OCI-LY3 (cell line): ENCODE data around the gene AHRR.

Experiments used
- H2AFZ ChIP-seq: fragments of 200-600, 300-600 bp; shearing (Covaris generic); 2 replicates; pipeline ENCODE4 v1.6.0; 2014; ENCODE audit warnings: antibody characterized with exemption, low read depth, low read length
- H3K27ac ChIP-seq: fragments of 200-600, 300-600 bp; sonication (generic); 2 replicates; pipeline ENCODE4 v1.5.1; 2014; ENCODE audit warnings: mild to moderate bottlenecking, low read length, moderate library complexity, mixed read lengths
- H3K27me3 ChIP-seq: fragments of 200-600, 300-600 bp; sonication (generic); 2 replicates; pipeline ENCODE4 v1.6.1; 2014; ENCODE audit warnings: low read depth, low read length, mixed read lengths
- H3K36me3 ChIP-seq: fragments of 200-600, 300-600 bp; sonication (generic); replicated peaks from 2 replicates; pipeline ENCODE3; 2014; ENCODE audit warnings: low read depth, low read length, mixed read lengths
- H3K4me1 ChIP-seq: fragments of 300-600, 200-600 bp; sonication (generic); 2 replicates; pipeline ENCODE4 v1.6.1; 2014; ENCODE audit warnings: low read length, mixed read lengths
- H3K4me2 ChIP-seq: fragments of 200-600, 300-600 bp; sonication (generic); 2 replicates; pipeline ENCODE4 v1.6.1; 2014; ENCODE audit warnings: low read length, mixed read lengths
- H3K4me3 ChIP-seq: fragments of 300-600, 200-600 bp; sonication (generic); 2 replicates; pipeline ENCODE4 v1.5.1; 2014; ENCODE audit warnings: antibody characterized with exemption, mild to moderate bottlenecking, low read length, moderate library complexity
- H3K79me2 ChIP-seq: fragments of 300-600, 200-600 bp; shearing (Covaris generic); 2 replicates; pipeline ENCODE4 v1.6.1; 2014; ENCODE audit warnings: mild to moderate bottlenecking, low read length, mixed read lengths
- H3K9ac ChIP-seq: fragments of 300-600, 200-600 bp; shearing (Covaris generic); 2 replicates; pipeline ENCODE4 v1.6.0; 2014; ENCODE audit warnings: mild to moderate bottlenecking, low read length, moderate library complexity
- H3K9me3 ChIP-seq: fragments of 200-600, 300-600 bp; shearing (Covaris generic); 2 replicates; pipeline ENCODE4 v1.6.1; 2014; ENCODE audit warnings: low read length, mixed read lengths; ENCODE audit not compliant: insufficient read depth
- H4K20me1 ChIP-seq: fragments of 200-600, 300-600 bp; sonication (generic); 2 replicates; pipeline ENCODE4 v1.6.1; 2016; ENCODE audit warnings: low read length, mixed read lengths; ENCODE audit not compliant: insufficient read depth
- EZH2phosphoT487 ChIP-seq: fragments of 200-600 bp; shearing (Covaris generic); IDR thresholded peaks from 2 replicates; pipeline ENCODE4 v1.6.1; 2018; ENCODE audit warnings: antibody characterized with exemption, mixed run types, low read depth
- TF ChIP-seq, protein P1 (sequence below): fragments of 200-600, 300-600 bp; sonication (generic); IDR thresholded peaks from 2 replicates; pipeline ENCODE4 v1.5.1; 2014; ENCODE audit warnings: antibody characterized with exemption, low read length, low read depth

Gene AHRR

DNA sequence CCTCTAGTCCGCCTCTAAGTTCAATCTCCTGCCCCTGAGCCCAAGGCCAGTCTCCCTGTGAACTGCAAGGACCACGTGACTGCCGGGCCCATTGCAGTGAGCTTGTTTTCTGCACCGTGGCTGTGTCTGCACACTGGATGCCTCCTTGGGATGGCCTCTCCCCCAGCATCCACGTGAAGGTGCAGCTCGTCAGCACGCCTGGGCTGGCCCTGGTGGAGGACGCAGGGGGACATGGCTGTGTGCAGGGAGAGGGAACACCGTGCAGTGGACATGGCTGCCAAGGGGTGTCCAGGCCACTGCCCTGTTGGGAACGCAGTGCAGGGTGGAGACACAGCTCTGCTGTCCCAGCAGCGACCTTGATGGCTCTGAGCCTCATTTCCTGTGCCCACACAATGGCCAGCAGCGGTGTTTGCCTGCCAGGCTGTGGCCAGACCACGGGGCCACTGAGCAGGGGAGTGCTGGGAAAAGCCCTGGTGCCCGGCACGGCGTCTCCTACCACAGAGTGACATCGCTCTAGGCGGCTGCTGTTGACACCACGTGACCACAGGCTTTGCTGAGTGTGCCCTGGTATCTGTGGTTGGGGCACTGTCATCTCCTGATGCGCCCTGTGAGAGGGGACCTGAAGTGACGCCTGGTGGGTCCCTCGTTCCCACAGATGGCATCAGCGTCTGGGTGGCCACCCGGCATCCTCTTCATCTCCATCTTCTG lies 94.6 kb downstream of the AHRR start:
- no peaks in the 10 kb centered on the region for H3K79me2 ChIP-seq
- no peaks in the 10 kb centered on the region for H3K27me3 ChIP-seq
- H3K9ac ChIP-seq, result no peak overlapping the region
- H3K36me3 ChIP-seq, result no peaks in the 10 kb centered on the region
- H3K4me1 ChIP-seq, result no peaks in the 10 kb centered on the region
- TF ChIP-seq, protein P1, sequence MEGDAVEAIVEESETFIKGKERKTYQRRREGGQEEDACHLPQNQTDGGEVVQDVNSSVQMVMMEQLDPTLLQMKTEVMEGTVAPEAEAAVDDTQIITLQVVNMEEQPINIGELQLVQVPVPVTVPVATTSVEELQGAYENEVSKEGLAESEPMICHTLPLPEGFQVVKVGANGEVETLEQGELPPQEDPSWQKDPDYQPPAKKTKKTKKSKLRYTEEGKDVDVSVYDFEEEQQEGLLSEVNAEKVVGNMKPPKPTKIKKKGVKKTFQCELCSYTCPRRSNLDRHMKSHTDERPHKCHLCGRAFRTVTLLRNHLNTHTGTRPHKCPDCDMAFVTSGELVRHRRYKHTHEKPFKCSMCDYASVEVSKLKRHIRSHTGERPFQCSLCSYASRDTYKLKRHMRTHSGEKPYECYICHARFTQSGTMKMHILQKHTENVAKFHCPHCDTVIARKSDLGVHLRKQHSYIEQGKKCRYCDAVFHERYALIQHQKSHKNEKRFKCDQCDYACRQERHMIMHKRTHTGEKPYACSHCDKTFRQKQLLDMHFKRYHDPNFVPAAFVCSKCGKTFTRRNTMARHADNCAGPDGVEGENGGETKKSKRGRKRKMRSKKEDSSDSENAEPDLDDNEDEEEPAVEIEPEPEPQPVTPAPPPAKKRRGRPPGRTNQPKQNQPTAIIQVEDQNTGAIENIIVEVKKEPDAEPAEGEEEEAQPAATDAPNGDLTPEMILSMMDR, result no peak
- H3K27ac ChIP-seq, result no peak overlapping the region
- no peak overlapping the region for H3K4me2 ChIP-seq
- H3K4me3 ChIP-seq, result no peak overlapping the region
- H2AFZ ChIP-seq, result no peak overlapping the region
- H3K9me3 ChIP-seq, result no peaks in the 10 kb centered on the region
- H4K20me1 ChIP-seq, result no peaks in the 10 kb centered on the region

DNA sequence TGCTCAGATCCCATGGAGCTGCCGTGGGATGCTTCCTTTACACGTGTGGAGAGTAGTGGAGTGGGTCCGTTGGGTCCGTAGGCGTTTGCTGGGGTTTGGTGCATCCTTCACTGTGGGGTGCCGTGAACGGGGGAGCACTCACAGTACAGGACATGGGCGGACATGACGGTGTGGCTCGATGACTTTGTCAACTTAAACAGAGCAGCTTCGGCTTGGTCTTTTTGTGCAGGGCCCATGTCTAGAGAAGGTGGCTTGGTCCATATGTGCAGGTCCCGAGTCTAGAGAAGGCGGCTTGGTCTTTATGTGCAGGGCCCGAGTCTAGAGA lies 95.1 kb downstream of the AHRR start:
- Histone ChIP-seq H3K79me2 (no peaks in the 10 kb centered on the region), H3K36me3 (no peaks in the 10 kb centered on the region), H3K27ac (no peak overlapping the region), H3K9me3 (no peaks in the 10 kb centered on the region), H2AFZ (no peak overlapping the region), H3K9ac (no peak overlapping the region), H3K4me2 (no peak overlapping the region), H3K27me3 (no peaks in the 10 kb centered on the region), H4K20me1 (no peaks in the 10 kb centered on the region), H3K4me3 (no peak overlapping the region), H3K4me1 (no peaks in the 10 kb centered on the region)
- TF ChIP-seq, protein P1, result no peak
- TF ChIP-seq EZH2phosphoT487, result no peak

GRCh38 chr5:417301-418161 lies 96.0 kb downstream of the AHRR start:
- H3K4me2 ChIP-seq, result no peak overlapping the region
- no peak overlapping the region for H2AFZ ChIP-seq
- H3K4me1 ChIP-seq, result no peaks in the 10 kb centered on the region
- no peak overlapping the region for H3K4me3 ChIP-seq
- no peaks in the 10 kb centered on the region for H3K9me3 ChIP-seq
- no peaks in the 10 kb centered on the region for H3K27me3 ChIP-seq
- H3K27ac ChIP-seq, result no peak overlapping the region
- TF ChIP-seq, protein P1, result no peak
- no peak for TF ChIP-seq EZH2phosphoT487
- no peaks in the 10 kb centered on the region for H3K79me2 ChIP-seq
- no peak overlapping the region for H3K9ac ChIP-seq
- no peaks in the 10 kb centered on the region for H4K20me1 ChIP-seq
- no peaks in the 10 kb centered on the region for H3K36me3 ChIP-seq

DNA sequence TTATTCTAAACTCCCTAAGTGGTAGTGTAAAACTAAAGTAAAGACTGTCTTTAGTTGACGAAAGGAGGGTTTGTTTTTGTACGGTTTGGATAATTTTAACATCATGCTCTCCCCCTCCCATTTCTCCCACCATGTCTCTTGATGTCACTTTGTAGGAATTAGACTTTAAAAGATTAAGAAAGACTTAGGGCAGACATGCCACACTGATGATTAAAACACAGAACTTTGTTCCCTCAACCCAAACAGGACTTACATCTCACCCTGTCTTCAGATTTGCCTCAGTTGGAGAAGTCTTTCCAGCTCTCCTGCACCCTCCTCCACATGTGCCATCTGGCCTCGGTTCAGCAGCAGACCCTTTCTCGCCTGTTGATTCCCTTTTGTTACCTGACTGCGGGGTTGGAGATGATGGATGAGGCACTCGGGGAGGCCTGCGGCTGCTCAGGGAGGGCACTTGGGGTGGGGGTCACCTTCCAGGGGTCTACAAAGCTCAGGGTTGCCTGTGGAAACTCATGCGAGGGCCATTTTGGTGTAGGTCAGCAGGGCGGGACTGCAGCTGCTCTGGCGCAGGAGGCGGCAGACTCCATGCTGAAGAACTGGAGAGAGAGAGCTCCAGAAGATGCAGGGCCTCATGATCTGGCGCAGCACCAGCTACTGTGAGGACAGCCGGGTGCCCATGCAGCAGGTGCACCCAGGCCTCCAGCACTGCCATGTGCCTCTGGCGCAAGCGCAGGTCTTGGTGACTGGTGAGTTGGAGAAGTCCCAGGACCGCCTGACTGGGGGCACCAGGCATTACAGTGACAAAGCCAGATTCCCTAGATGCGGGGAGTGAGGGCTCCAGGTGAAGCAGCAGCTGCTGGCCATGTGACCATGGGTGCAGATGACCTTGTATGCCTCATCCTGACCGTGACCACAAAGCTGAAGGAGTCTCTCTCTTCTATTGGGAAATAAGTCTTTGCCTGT lies 96.9 kb downstream of the AHRR start:
- H3K79me2 ChIP-seq, result no peaks in the 10 kb centered on the region
- no peak overlapping the region for H3K4me3 ChIP-seq
- no peak overlapping the region for H2AFZ ChIP-seq
- peaks cover 3% of the 10 kb centered on the region for H3K4me1 ChIP-seq
- H3K9me3 ChIP-seq, result no peaks in the 10 kb centered on the region
- no peaks in the 10 kb centered on the region for H4K20me1 ChIP-seq
- TF ChIP-seq EZH2phosphoT487, result no peak
- TF ChIP-seq, protein P1, result no peak
- H3K9ac ChIP-seq, result no peak overlapping the region
- H3K4me2 ChIP-seq, result no peak overlapping the region
- no peaks in the 10 kb centered on the region for H3K27me3 ChIP-seq
- H3K36me3 ChIP-seq, result no peaks in the 10 kb centered on the region
- no peak overlapping the region for H3K27ac ChIP-seq
